Loucy (cell line): Measurements from ENCODE around the gene GPR37.

Experiments used
- H2AFZ ChIP-seq: fragments of 200-600 bp; sonication (generic); 2 replicates; pipeline ENCODE4 v1.6.0; 2016; ENCODE audit warnings: antibody characterized with exemption, mild to moderate bottlenecking, low read length, moderate library complexity
- H3F3A ChIP-seq: fragments of 200-600 bp; 2 replicates; pipeline ENCODE4 v1.6.0; 2016; ENCODE audit warnings: antibody characterized with exemption, low read depth, mild to moderate bottlenecking
- H3K27me3 ChIP-seq: fragments of 200-600 bp; sonication (generic); 2 replicates; pipeline ENCODE4 v1.6.1; 2014; ENCODE audit warnings: low read length, mild to moderate bottlenecking; ENCODE audit not compliant: insufficient read depth, poor library complexity, severe bottlenecking
- H3K36me3 ChIP-seq: fragments of 200-600 bp; sonication (generic); 2 replicates; pipeline ENCODE4 v1.6.1; 2016; ENCODE audit warnings: low read length; ENCODE audit not compliant: insufficient read depth
- H3K4me1 ChIP-seq: fragments of 200-600 bp; sonication (generic); 2 replicates; pipeline ENCODE4 v1.5.1; 2014; ENCODE audit warnings: low read length, mild to moderate bottlenecking; ENCODE audit not compliant: insufficient read depth, poor library complexity, severe bottlenecking
- H3K4me2 ChIP-seq: fragments of 200-600 bp; sonication (generic); 2 replicates; pipeline ENCODE4 v1.6.0; 2014; ENCODE audit warnings: antibody characterized with exemption, low read length, low read depth, mild to moderate bottlenecking; ENCODE audit not compliant: poor library complexity, severe bottlenecking
- H3K4me3 ChIP-seq: fragments of 200-600 bp; sonication (generic); 2 replicates; pipeline ENCODE4 v1.5.1; 2014; ENCODE audit warnings: low read length, mild to moderate bottlenecking, mixed read lengths; ENCODE audit not compliant: poor library complexity, severe bottlenecking
- H3K79me2 ChIP-seq: fragments of 200-600 bp; sonication (generic); 2 replicates; pipeline ENCODE4 v1.6.1; 2014; ENCODE audit warnings: low read length; ENCODE audit not compliant: insufficient read depth
- H3K9ac ChIP-seq: fragments of 200-600 bp; sonication (generic); 2 replicates; pipeline ENCODE4 v1.6.0; 2014; ENCODE audit warnings: mild to moderate bottlenecking, low read depth, low read length, moderate library complexity; ENCODE audit not compliant: poor library complexity, severe bottlenecking
- H3K9me2 ChIP-seq: fragments of 200-600 bp; sonication (generic); replicated peaks from 2 replicates; pipeline ENCODE4 v1.6.1; 2016; ENCODE audit warnings: low read depth, low read length, mixed read lengths
- H3K9me3 ChIP-seq: fragments of 200-600 bp; sonication (generic); 2 replicates; pipeline ENCODE4 v1.6.1; 2014; ENCODE audit warnings: mild to moderate bottlenecking, antibody characterized with exemption, low read length, low read depth; ENCODE audit not compliant: insufficient read depth
- H4K20me1 ChIP-seq: fragments of 200-600 bp; sonication (generic); 2 replicates; pipeline ENCODE4 v1.6.0; 2014; ENCODE audit warnings: antibody characterized with exemption, low read length, mild to moderate bottlenecking; ENCODE audit not compliant: insufficient read depth, poor library complexity, severe bottlenecking
- CTCF ChIP-seq: fragments of 200-600 bp; sonication (generic); conservative IDR thresholded peaks from 2 replicates; pipeline ENCODE4 v1.5.1; 2014; ENCODE audit warnings: mild to moderate bottlenecking, antibody characterized with exemption, low read length
- EZH2phosphoT487 ChIP-seq: fragments of 200-600 bp; IDR thresholded peaks from 2 replicates; pipeline ENCODE4 v1.6.1; 2018; ENCODE audit warnings: antibody characterized with exemption, mild to moderate bottlenecking, moderate library complexity, borderline replicate concordance

The GPR37 gene

GRCh38 chr7:124698964-124699363 is 66.6 kb downstream of the GPR37 start:
- TF ChIP-seq EZH2phosphoT487 (no peak), CTCF (no peak)
- no peak overlapping the region for H2AFZ ChIP-seq

GRCh38 chr7:124697746-124698145 is 67.8 kb downstream of the GPR37 start:
- Histone ChIP-seq H3F3A (no peaks in the 10 kb centered on the region), H2AFZ (no peak overlapping the region), H3K4me1 (no peaks in the 10 kb centered on the region), H3K9me3 (no peaks in the 10 kb centered on the region), H3K4me2 (no peak overlapping the region), H4K20me1 (no peaks in the 10 kb centered on the region), H3K9ac (no peak overlapping the region), H3K27me3 (no peaks in the 10 kb centered on the region), H3K9me2 (no peaks in the 10 kb centered on the region), H3K4me3 (no peak overlapping the region), H3K36me3 (no peaks in the 10 kb centered on the region), H3K79me2 (no peaks in the 10 kb centered on the region)
- TF ChIP-seq EZH2phosphoT487: no peak
- no peak for TF ChIP-seq CTCF

More at GRCh38 chr7:124698964-124699363, 66.6 kb downstream of the GPR37 start:
- H3K9me2 ChIP-seq: no peaks in the 10 kb centered on the region
- no peak overlapping the region for H3K9ac ChIP-seq
- no peak overlapping the region for H3K4me2 ChIP-seq
- H3F3A ChIP-seq: no peaks in the 10 kb centered on the region
- no peak overlapping the region for H3K4me3 ChIP-seq
- H3K36me3 ChIP-seq: no peaks in the 10 kb centered on the region
- no peaks in the 10 kb centered on the region for H3K4me1 ChIP-seq
- H4K20me1 ChIP-seq: no peaks in the 10 kb centered on the region
- H3K79me2 ChIP-seq: no peaks in the 10 kb centered on the region
- H3K9me3 ChIP-seq: no peaks in the 10 kb centered on the region
- no peaks in the 10 kb centered on the region for H3K27me3 ChIP-seq
